H1 (cell line): ENCODE measurements around the gene TLK1. TPM values are rescaled to one million over a fixed set of nuclear protein-coding genes. Genes with fewer than 3 reads are reported as not detected.

ENCODE experiments used
- polyA plus RNA-seq, 7 experiments: library from polyadenylated mRNA; depleted of rRNA in 3 of 7; stranded (reverse) in 5 of 7; unstranded in 2 of 7; fragments of >200 nt in 5 of 7; fragments of 200-250 nt in 2 of 7; gene quantifications; 1 replicate in 5 of 7; 2 replicates in 1 of 7; 4 replicates in 1 of 7; pipeline versions ENCODE4 v1.2.1 to v1.2.3, GENCODE V29; 2011 to 2013; ENCODE audit warnings: missing spikeins in 2 of 7, mixed read lengths in 2 of 7
- total RNA-seq: library from RNA; stranded (reverse); fragmentation: NEBNext Ultra II Directional; extraction: Animal tissue kit (Norgen Biotek cat#: 25700); gene quantifications from 2 replicates; pipeline ENCODE4 v1.2.1, GENCODE V29; 2021
- TF ChIP-seq, protein P1 (sequence below): fragments of 300-600 bp; sonication (generic); IDR thresholded peaks from 2 replicates; pipeline ENCODE4 v1.7.1; 2012; ENCODE audit warnings: low read length, moderate library complexity, mild to moderate bottlenecking, inconsistent platforms; ENCODE audit not compliant: insufficient replicate concordance

The TLK1 gene
- total and polyA plus RNA-seq, 2 of the 8 experiments (the other 6 are each of a cell fraction or from before 2014, with no cell fraction given): 11.2 to 102 TPM

DNA sequence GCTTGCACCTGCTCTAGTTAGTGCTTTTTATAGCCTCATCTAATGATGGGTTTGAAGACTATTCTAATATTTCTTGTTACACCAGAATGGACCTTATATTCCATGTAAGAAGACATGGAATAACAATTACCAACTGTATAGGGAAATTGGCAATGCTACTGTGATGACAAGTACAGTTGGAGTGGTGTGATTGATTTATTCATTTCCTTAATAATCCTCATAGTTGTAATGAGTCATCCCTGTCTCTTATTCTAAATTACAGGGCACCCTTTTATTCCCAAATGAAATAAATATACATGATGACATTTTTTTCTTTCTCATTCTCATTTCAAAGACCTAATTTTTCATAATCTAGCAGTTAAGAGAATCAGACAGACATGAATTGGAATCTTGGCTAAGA, 18.3 kb upstream of the TLK1 start (continued):
- TF ChIP-seq, protein P1, sequence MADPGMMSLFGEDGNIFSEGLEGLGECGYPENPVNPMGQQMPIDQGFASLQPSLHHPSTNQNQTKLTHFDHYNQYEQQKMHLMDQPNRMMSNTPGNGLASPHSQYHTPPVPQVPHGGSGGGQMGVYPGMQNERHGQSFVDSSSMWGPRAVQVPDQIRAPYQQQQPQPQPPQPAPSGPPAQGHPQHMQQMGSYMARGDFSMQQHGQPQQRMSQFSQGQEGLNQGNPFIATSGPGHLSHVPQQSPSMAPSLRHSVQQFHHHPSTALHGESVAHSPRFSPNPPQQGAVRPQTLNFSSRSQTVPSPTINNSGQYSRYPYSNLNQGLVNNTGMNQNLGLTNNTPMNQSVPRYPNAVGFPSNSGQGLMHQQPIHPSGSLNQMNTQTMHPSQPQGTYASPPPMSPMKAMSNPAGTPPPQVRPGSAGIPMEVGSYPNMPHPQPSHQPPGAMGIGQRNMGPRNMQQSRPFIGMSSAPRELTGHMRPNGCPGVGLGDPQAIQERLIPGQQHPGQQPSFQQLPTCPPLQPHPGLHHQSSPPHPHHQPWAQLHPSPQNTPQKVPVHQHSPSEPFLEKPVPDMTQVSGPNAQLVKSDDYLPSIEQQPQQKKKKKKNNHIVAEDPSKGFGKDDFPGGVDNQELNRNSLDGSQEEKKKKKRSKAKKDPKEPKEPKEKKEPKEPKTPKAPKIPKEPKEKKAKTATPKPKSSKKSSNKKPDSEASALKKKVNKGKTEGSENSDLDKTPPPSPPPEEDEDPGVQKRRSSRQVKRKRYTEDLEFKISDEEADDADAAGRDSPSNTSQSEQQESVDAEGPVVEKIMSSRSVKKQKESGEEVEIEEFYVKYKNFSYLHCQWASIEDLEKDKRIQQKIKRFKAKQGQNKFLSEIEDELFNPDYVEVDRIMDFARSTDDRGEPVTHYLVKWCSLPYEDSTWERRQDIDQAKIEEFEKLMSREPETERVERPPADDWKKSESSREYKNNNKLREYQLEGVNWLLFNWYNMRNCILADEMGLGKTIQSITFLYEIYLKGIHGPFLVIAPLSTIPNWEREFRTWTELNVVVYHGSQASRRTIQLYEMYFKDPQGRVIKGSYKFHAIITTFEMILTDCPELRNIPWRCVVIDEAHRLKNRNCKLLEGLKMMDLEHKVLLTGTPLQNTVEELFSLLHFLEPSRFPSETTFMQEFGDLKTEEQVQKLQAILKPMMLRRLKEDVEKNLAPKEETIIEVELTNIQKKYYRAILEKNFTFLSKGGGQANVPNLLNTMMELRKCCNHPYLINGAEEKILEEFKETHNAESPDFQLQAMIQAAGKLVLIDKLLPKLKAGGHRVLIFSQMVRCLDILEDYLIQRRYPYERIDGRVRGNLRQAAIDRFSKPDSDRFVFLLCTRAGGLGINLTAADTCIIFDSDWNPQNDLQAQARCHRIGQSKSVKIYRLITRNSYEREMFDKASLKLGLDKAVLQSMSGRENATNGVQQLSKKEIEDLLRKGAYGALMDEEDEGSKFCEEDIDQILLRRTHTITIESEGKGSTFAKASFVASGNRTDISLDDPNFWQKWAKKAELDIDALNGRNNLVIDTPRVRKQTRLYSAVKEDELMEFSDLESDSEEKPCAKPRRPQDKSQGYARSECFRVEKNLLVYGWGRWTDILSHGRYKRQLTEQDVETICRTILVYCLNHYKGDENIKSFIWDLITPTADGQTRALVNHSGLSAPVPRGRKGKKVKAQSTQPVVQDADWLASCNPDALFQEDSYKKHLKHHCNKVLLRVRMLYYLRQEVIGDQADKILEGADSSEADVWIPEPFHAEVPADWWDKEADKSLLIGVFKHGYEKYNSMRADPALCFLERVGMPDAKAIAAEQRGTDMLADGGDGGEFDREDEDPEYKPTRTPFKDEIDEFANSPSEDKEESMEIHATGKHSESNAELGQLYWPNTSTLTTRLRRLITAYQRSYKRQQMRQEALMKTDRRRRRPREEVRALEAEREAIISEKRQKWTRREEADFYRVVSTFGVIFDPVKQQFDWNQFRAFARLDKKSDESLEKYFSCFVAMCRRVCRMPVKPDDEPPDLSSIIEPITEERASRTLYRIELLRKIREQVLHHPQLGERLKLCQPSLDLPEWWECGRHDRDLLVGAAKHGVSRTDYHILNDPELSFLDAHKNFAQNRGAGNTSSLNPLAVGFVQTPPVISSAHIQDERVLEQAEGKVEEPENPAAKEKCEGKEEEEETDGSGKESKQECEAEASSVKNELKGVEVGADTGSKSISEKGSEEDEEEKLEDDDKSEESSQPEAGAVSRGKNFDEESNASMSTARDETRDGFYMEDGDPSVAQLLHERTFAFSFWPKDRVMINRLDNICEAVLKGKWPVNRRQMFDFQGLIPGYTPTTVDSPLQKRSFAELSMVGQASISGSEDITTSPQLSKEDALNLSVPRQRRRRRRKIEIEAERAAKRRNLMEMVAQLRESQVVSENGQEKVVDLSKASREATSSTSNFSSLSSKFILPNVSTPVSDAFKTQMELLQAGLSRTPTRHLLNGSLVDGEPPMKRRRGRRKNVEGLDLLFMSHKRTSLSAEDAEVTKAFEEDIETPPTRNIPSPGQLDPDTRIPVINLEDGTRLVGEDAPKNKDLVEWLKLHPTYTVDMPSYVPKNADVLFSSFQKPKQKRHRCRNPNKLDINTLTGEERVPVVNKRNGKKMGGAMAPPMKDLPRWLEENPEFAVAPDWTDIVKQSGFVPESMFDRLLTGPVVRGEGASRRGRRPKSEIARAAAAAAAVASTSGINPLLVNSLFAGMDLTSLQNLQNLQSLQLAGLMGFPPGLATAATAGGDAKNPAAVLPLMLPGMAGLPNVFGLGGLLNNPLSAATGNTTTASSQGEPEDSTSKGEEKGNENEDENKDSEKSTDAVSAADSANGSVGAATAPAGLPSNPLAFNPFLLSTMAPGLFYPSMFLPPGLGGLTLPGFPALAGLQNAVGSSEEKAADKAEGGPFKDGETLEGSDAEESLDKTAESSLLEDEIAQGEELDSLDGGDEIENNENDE: no peak
